ENCODE results near the gene PRSS37.
A peak's percentile ranks its signal among the peaks of the same experiment; 100 is the strongest.
"Not testable (repeated sequence)": the region's sequence is repeated elsewhere in the genome, so short reads cannot be mapped to it uniquely, and the experiment has no call there.

PRSS37 gene, protein sequence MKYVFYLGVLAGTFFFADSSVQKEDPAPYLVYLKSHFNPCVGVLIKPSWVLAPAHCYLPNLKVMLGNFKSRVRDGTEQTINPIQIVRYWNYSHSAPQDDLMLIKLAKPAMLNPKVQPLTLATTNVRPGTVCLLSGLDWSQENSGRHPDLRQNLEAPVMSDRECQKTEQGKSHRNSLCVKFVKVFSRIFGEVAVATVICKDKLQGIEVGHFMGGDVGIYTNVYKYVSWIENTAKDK

GRCh38 chr7:141841385-141841784, at the start of gene PRSS37:
PRSS37 (minus strand) TSS chr7:141841485; CDS start chr7:141841049, 436 bp downstream.
- DNase-seq, result no peak

DNA sequence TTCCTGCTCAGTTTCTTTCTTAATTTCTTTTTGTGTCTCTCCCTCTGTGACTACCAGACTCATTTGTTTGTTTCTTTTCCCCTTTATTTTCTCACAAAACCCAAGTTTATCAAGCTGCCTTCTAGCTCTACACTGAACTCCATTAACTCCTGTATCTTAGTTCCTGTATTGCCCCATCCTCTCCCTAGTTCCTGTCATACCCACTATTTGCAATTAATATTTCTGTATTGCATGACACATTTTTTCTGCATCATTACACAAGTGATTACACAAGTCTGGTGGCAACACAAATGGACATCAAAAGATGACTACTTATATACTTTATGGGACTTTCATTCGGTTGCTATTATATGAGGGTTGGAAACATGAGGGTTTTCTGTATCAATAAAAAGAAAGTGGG, 48.0 kb upstream of the PRSS37 start:
- DNase-seq, result no peak

DNA sequence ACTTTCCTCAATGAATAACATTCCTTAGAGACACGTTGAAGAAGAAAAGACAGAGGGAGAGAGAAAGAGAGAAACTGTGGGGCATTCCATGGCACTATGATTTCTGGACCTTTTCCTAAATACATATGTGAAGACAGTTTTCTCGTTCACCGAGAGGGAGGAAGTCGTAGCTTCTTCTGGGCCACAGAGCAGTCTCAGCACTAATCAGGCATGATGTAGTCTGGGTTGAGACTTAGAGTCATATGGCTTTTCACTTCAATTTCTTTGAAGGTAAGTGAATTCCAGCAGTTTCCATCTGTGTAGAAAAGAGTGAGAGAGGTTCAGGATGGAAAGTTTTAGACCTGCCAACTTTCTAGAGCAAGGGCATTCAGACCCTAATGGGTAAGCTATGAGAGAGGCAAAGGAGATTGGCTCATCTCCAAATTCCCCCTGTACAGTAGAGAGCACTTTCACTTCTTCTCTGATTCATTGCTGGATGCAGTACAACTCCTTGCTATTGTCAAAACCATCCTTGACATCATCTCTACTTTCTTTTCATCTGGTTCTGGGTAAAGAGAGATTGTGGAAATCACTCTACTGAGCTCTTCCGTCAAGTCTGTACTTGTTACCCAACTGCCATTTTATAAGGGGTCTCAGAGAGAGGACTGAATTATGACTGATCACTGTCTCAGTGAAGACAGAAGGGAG, 43.4 kb upstream of the PRSS37 start:
- DNase-seq, result no peak

DNA sequence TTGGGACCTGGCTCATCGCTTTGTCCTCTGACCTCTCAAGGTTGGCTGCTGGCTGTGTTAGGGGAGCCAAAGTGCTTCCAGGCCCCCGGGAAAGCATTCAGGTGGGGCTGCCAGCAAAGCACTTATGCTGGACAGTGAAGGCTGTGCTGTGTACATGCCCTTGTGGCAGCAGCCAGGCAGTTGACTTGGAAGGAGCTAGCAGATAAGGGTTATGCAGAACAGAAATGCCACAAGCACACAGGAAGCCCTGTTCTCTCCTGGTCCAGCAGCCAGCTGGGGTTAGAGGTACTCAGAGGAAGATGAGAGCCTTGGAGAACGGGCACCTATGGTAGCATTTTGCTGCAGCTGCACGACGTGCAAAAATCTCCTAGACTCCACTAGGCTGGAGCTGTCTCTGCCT, 39.7 kb upstream of the PRSS37 start:
- DNase-seq, result peak; percentile 43

DNA sequence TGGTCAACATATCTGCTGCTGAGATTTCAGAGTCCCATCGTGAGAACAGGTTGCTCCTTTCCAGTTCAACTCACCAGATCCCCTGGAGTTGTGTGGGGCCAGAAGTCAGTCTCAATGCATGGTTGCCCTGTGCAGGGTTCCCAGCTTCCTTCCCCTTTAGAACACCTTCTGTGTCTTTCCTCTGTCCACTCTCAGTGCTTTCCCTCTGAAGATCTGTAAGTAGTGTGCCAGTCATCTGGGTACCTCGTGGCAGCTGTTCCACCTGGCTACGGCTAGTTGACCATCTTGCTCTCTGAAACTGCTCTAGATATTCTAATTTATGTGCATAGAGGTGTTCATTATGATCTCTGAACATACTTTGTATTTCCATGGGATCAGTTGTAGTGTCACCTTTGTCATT, 36.1 kb upstream of the PRSS37 start:
- DNase-seq, result no peak

DNA sequence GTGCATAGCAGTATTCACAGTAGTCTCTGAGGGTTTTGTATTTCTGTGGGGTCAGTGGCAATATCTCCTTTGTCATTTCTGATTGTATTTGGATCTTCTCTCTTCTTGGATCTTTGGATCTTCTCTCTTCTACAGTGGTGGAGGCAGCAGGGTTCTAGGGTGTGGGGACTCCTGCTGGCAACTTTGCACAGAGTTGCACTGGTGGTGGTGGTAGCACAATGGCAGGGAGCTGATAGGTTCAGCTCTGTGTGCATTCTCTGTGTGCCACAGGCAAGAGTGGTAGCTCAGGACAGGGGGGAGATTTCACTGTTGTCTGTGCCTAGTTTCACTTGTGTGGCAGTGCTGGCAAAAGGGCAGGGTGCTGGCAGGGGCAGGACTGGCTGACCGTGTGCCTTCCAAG, 35.1 kb upstream of the PRSS37 start:
- no peak for DNase-seq

DNA sequence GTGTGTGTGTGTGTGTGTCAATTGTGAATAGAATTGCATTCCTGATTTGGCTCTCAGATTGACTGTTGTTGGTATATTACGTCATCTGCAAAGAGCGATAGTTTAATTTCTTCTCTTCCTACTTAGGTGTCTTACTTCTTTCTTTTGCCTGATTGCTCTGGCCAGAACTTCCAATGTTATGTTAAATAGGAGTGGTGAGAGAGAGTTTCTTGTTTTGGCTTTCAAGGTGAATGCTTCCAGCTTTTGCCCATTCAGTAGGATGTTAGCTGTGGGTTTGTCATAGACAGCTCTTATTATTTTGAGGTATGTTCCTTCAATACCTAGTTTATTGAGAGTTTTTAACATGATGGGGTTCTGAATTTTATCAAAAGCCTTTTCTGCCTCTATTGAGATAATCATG, 34.2 kb upstream of the PRSS37 start:
- no peak for DNase-seq

DNA sequence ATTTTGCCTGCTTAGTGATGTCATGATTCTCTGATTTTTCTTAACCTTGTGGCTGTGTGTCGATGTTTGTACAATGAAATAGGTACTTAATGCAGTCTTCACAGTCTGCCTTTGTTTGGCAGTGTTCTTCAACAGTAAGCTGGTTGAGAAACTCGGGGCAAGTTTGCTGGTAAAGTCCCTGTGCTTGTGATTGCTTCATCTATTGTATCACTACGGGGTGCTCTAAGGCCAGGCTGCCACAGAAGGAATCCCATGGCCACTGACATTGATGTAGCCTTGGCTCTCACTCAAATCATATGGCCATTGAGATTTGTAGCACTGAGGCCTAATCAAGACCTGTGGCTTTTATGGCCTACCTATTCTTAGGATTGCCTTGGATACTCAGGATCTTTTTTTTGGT, 33.5 kb upstream of the PRSS37 start:
- no peak for DNase-seq

GRCh38 chr7:141872931-141873330, 31.6 kb upstream of the PRSS37 start:
- DNase-seq, result no peak

DNA sequence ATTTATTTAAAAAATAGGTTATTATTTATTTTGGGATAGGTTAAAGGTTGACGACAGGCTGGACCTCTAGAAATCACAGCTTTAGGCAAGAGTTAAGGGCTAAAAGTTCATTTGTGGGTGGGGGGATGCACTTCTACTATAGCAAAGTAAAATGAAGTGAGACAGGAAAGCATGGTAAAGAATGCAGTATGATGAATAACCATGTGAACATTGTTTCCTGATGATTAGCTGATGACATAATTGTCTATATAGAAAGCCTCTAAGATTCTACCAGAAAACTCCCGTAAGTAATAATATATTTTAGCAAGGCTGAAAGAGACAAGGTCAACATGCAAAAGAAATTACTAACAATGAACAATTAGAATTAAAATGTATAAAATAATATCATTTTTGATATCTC, 25.7 kb upstream of the PRSS37 start:
- DNase-seq, result no peak

DNA sequence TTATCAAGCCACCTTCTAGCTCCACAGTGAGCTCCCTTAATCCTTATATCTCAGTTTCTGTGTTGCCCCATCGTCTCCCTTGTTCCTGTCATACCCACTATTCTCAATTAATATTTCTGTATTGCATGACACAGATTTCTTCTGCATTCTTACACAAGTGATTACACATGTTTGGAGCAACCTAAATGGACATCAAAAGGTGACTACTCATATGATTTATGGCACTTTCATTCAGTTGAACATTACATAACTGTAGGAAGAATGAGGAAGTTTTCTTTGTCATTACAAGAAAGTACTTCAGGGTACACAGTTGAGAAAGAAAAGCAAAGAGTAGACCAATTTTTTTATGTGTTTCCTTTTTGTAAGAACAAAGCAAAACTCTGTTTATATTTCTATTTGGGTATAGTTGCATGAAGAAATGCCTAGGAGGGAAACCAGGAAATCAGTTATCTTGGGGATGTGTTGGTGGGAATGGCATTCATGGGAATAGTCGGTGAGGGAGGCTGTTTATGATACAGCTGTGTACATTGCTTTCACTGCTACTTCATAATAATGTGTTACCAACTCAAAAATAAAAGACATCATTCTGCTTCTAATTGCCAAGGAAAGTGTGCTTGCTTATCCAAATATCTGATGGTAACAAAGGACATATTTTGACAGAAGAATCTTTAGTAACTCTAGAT, 23.6 kb upstream of the PRSS37 start:
- DNase-seq, result no peak

GRCh38 chr7:141860207-141860606, 18.9 kb upstream of the PRSS37 start:
- no peak for DNase-seq

DNA sequence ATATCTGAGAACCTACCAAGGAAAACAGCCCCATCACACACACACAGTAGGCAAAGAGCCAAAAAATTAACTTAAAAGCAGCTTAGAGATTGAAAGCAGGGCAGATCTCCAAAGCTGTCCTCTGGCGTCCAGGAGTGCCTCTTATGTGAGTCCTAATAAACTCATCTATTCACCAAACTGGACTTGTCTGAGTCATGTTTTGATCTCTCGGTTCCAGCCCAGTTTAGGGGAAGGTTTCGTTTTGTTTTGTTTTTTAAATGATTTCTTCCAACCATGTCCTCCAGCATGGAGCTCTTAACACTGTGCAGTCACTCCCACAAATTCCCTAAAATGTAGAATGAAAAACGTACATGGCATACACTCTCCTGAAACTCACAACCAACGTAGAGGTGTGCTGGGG, 6.7 kb upstream of the PRSS37 start:
- peak; percentile 77 for DNase-seq

- DNase-seq, result peak; percentile 97
These were observed 3.0 kb upstream of the PRSS37 start for GRCh38 chr7:141844256-141844655.

- DNase-seq, result no peak
These were observed 1.6 kb upstream of the PRSS37 start for GRCh38 chr7:141842904-141843303.

DNA sequence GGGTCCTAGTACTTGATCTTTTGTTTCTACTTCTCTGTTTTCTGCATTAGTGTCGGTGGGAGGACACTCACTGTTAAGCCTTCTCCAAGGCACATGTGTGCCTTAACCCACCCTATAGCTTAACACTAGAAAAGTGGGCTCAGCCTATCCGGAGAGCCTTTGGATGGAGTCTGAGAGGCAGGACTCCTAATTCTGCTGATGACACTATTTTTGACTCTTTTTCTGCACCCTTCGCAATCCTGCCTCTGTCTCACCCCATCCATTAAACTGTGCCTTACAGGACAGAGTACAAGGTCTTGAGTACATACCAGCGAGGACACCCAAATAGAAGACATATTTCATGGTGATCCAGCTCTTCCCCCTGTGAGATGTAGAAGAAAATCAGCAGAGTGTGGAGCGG, 577 bp downstream of the PRSS37 start:
- no peak for DNase-seq

- no peak for DNase-seq
These were observed 2.0 kb downstream of the PRSS37 start for GRCh38 chr7:141839256-141839655.

DNA sequence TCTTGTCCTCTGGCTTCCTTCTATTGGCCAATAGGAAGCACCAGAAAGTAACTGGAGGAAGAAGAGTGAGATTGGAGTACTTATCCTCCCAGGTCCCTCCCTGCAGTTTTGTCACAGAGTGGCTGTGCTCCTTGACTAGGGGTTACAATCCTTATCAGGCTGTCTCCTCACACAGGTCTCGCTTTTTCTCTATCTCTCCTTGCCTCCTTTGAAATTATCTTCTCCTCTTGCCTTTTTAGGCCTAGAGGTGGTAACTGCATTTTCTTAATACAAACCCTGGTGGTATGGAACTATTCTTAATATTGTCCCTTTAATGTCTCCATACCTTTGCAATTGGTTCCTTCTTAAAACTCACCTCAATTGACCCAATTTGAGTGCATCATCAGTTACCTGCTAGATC, 2.7 kb downstream of the PRSS37 start:
- no peak for DNase-seq

DNA sequence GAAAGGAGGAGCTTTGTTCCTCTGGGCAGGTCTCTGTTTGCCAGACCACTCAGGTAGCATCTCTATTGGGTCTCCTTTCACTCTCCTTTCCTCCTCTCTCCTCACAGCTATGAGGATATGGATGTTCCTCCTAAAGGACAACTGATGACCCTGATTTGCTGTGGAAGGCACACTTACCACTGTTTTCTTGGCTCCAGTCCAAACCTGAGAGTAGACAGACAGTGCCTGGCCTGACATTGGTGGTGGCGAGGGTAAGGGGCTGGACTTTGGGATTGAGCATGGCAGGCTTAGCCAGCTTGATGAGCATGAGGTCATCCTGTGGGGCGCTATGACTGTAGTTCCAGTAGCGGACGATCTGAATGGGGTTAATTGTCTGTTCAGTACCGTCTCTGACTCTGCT, 3.6 kb downstream of the PRSS37 start:
- DNase-seq, result no peak

DNA sequence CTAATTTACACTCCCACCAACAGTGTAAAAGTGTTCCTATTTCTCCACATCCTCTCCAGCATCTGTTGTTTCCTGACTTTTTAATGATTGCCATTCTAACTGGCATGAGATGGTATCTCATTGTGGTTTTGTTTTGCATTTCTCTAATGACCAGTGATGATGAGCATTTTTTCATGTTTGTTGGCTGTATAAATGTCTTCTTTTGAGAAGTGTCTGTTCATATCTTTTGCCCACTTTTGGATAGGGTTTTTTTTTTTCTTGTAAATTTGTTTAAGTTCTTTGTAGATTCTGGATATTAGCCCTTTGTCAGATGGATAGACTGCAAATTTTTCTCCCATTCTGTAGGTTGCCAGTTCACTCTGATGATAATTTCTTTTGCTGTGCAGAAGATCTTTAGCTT, 18.9 kb downstream of the PRSS37 start:
- not testable (repeated sequence) for DNase-seq

GRCh38 chr7:141820067-141820466, 21.2 kb downstream of the PRSS37 start:
- no peak for DNase-seq

GRCh38 chr7:141792526-141792925, 48.8 kb downstream of the PRSS37 start:
- DNase-seq, result no peak

DNA sequence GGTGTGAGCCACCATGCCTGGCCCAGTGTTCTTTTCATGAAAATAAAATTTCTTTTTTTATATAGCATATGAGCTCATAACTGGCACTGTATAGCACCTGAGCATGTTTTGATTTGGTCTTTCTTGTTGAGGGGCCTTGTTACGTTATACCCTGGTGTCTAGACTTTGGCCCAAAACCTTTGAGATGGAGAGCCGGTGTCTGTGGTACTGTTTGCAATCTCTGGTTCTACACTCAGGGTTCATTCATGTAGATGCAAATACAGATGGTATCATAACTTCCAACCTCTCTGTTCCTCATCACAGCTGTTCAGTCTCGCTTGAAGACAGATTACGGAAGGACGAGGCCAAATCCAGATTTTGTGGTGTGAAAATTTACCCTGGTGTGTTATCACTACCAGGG, 51.4 kb downstream of the PRSS37 start, which contains the start of gene TAS2R5:
Gene TAS2R5, plus strand, starts transcription at position 301 of the 400 bp plus-strand sequence. CDS start 145 bp downstream, outside the sequence.
- DNase-seq, result no peak

- DNase-seq, result no peak
These were observed 53.0 kb downstream of the PRSS37 start for GRCh38 chr7:141788296-141788695.

All from NCI-H1092 treated with DMSO at 0.1 percent for 48 hours (cell line).